GM21529 (cell line): ENCODE results near the gene SERPINC1.
"Not testable (repeated sequence)": the region's sequence is repeated elsewhere in the genome, so short reads cannot be mapped to it uniquely, and the experiment has no call there.

Experiments used
- ATAC-seq: cut with Tn5 transposase; IDR thresholded peaks from one replicate; pipeline ENCODE4 v1.9.1; 2021; ENCODE audit not compliant: unreplicated experiment

The SERPINC1 gene

GRCh38 chr1:173863224-173864161 lies 53.6 kb downstream of the SERPINC1 start:
- no peak for ATAC-seq

GRCh38 chr1:173862769-173863223 lies 54.3 kb downstream of the SERPINC1 start:
- ATAC-seq = no peak

GRCh38 chr1:173862146-173862768 lies 54.9 kb downstream of the SERPINC1 start:
- ATAC-seq = not testable (repeated sequence)

DNA sequence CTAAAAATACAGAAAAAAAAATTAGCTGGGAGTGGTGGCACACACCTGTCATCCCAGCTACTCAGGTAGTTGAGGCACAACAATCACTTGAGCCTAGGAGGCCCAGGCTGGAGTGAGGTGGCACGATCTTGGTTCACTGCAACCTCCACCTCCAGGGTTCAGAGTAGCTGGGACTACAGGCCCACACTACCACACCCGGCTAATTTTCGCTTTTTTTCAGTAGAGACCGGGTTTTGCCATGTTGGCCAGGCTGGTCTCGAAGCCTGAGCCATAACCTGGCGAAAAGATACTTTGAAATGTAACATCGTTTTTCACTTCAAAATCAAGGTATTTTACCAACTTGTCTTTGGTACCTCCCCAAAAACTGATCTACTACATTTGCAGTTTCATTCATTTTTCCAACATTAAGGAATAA lies 55.4 kb downstream of the SERPINC1 start:
- no peak for ATAC-seq

- ATAC-seq = no peak
Observed at GRCh38 chr1:173860065-173860464, 57.1 kb downstream of the SERPINC1 start.

GRCh38 chr1:173859547-173859946 lies 57.6 kb downstream of the SERPINC1 start:
- ATAC-seq = not testable (repeated sequence)

GRCh38 chr1:173857363-173857917 lies 59.7 kb downstream of the SERPINC1 start:
- no peak for ATAC-seq

DNA sequence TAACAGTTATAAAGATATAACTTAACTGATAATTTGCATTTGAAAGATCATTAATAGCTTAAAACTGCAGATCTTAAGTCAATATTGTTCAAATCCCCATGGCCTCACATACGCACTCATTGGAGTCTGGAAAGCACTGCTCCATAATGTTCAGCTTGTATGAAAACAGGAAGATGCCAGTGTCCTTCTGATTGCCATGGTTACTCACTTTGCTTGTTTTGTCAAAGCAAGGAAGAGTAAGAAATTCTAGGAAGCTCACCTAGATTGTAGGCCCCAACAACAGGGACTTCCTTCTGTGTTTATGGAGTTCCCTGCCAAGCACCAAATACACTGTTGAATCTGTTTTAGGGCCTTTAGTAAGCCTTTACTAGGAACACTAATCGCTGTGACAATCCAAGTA lies 60.2 kb downstream of the SERPINC1 start:
- ATAC-seq = no peak

- ATAC-seq = no peak
Observed at GRCh38 chr1:173856014-173856413, 61.1 kb downstream of the SERPINC1 start.
